HCT116 (cell line): ENCODE data around the gene MCF2L. TPM values are rescaled to one million over a fixed set of nuclear protein-coding genes. Genes with fewer than 3 reads are reported as not detected.

ENCODE experiments used
- ATAC-seq: fragments of 200-7000 bp; cut with Tn5 transposase; 2 replicates; pipeline ENCODE4 v1.9.1; 2020; ENCODE audit warnings: mild to moderate bottlenecking, moderate library complexity
- BruUV-seq: library from RNA; stranded (reverse); fragments of 400-500 nt; replicated peaks from 2 replicates; lab custom pipeline; 2021; lab: Mats Ljungman, UMichigan
- CTCF ChIA-PET: fragments of 300-600 bp; sonication (Branson Sonifier 250); formaldehyde crosslinking; loops from one replicate; lab custom pipeline; 2021; ENCODE audit warnings: antibody characterized with exemption; lab: Charles Lee
- POLR2A ChIA-PET: fragments of 300-600, 350-600 bp; sonication (Branson Sonifier 250); formaldehyde crosslinking; loops from one replicate; lab custom pipeline; 2021; ENCODE audit warnings: antibody characterized with exemption; lab: Charles Lee
- RAD21 ChIA-PET, 2 experiments: fragments of 300-600 bp; sonication (Branson Sonifier 250); formaldehyde crosslinking; loops; one replicate each; lab custom pipeline; 2023; ENCODE audit warnings: low total read pairs in 2 of 2; ENCODE audit not compliant: uncharacterized antibody in 2 of 2, unreplicated experiment in 2 of 2, low non-redundant PET in 1 of 2; lab: Charles Lee
- DNase-seq: peaks from one replicate; pipeline ENCODE4 v3.0.0-alpha.2; 2010; ENCODE audit warnings: low read depth, low spot score
- H2AFZ ChIP-seq: fragments of 200-600 bp; shearing (Covaris generic), sonication (generic); 2 replicates; pipeline ENCODE4 v1.6.1; 2017; ENCODE audit warnings: low read depth, mixed run types, mixed read lengths, antibody characterized with exemption, low read length; ENCODE audit not compliant: poor library complexity, severe bottlenecking
- H3K27ac ChIP-seq: 2 replicates; pipeline ENCODE4 v1.5.1; 2012; ENCODE audit warnings: low read depth, low read length
- H3K27me3 ChIP-seq: fragments of 200-600 bp; sonication (generic); 2 replicates; pipeline ENCODE4 v1.6.1; 2016; ENCODE audit warnings: mixed run types, low read length, mixed read lengths; ENCODE audit not compliant: insufficient read depth
- H3K36me3 ChIP-seq, 2 experiments: fragments of 200-500 bp in 1 of 2; fragments of 200-600 bp in 1 of 2; sonication (Bioruptor generic) in 1 of 2; sonication (generic) in 1 of 2; 2 replicates each; pipeline versions ENCODE4 v1.5.1 to v1.6.1; 2014 to 2016; ENCODE audit warnings: low read length in 2 of 2, inconsistent platforms in 1 of 2, mixed read lengths in 1 of 2, mixed run types in 1 of 2; ENCODE audit not compliant: insufficient read depth in 2 of 2, control insufficient read depth in 1 of 2
- H3K4me1 ChIP-seq, 2 experiments: fragments of 200-600 bp in 1 of 2; sonication (generic) in 1 of 2; 2 replicates each; pipeline versions ENCODE4 v1.5.1 to v1.6.1; 2012 to 2017; ENCODE audit warnings: low read length in 2 of 2, inconsistent platforms in 1 of 2, mild to moderate bottlenecking in 1 of 2, mixed read lengths in 1 of 2, mixed run types in 1 of 2, moderate library complexity in 1 of 2; ENCODE audit not compliant: insufficient read depth in 2 of 2, control insufficient read depth in 1 of 2
- H3K4me2 ChIP-seq: fragments of 200-600 bp; sonication (generic); 2 replicates; pipeline ENCODE4 v1.6.1; 2017; ENCODE audit warnings: mixed run types, low read length, mixed read lengths
- H3K4me3 ChIP-seq, 2 experiments: fragments of 200-600 bp in 1 of 2; sonication (generic) in 1 of 2; replicated peaks in 1 of 2; 2 replicates each; pipeline ENCODE4 v1.5.1; 2011 to 2016; ENCODE audit warnings: low read length in 2 of 2, control low read depth in 1 of 2, low read depth in 1 of 2, mild to moderate bottlenecking in 1 of 2, mixed read lengths in 1 of 2, mixed run types in 1 of 2
- H3K79me2 ChIP-seq: fragments of 200-600 bp; sonication (generic); 2 replicates; pipeline ENCODE4 v1.6.1; 2017; ENCODE audit warnings: mild to moderate bottlenecking, mixed run types, low read length, moderate library complexity, mixed read lengths; ENCODE audit not compliant: insufficient read depth
- H3K9ac ChIP-seq: fragments of 200-600 bp; sonication (generic); 2 replicates; pipeline ENCODE4 v1.6.1; 2016; ENCODE audit warnings: low read length, mixed read lengths
- H3K9me2 ChIP-seq: fragments of 200-600 bp; sonication (generic), shearing (Covaris generic); 2 replicates; pipeline ENCODE4 v1.6.1; 2017; ENCODE audit warnings: mixed run types, mild to moderate bottlenecking, moderate library complexity; ENCODE audit not compliant: insufficient read depth
- H3K9me3 ChIP-seq, 2 experiments: fragments of 200-500 bp in 1 of 2; fragments of 200-600 bp in 1 of 2; sonication (Bioruptor generic) in 1 of 2; sonication (generic) in 1 of 2; 2 replicates each; pipeline ENCODE4 v1.6.1; 2014 to 2017; ENCODE audit warnings: low read length in 2 of 2, mixed read lengths in 2 of 2, inconsistent platforms in 1 of 2, low read depth in 1 of 2, mild to moderate bottlenecking in 1 of 2, mixed run types in 1 of 2, moderate library complexity in 1 of 2; ENCODE audit not compliant: control insufficient read depth in 1 of 2, insufficient read depth in 1 of 2
- H4K20me1 ChIP-seq: fragments of 200-600 bp; sonication (generic), shearing (Covaris generic); 2 replicates; pipeline ENCODE4 v1.6.1; 2017; ENCODE audit warnings: mixed run types, mild to moderate bottlenecking, moderate library complexity; ENCODE audit not compliant: insufficient read depth
- ATF3 ChIP-seq: IDR thresholded peaks from 2 replicates; pipeline ENCODE4 v1.6.1; 2012
- CBX3 ChIP-seq: IDR thresholded peaks from 2 replicates; pipeline ENCODE4 v1.6.1; 2012; ENCODE audit warnings: low read depth
- EGR1 ChIP-seq: IDR thresholded peaks from 2 replicates; pipeline ENCODE4 v1.6.1; 2012; ENCODE audit warnings: low read depth
- EZH2 ChIP-seq: fragments of 200-600 bp; sonication (generic); IDR thresholded peaks from 2 replicates; pipeline ENCODE4 v1.6.1; 2017; ENCODE audit warnings: antibody characterized with exemption, mixed run types
- JUND ChIP-seq: IDR thresholded peaks from 2 replicates; pipeline ENCODE4 v1.6.1; 2012
- SRF ChIP-seq: IDR thresholded peaks from 2 replicates; pipeline ENCODE4 v1.6.1; 2012; ENCODE audit warnings: low read depth
- TCF7L2 ChIP-seq: IDR thresholded peaks from 2 replicates; pipeline ENCODE4 v1.7.0; 2011; ENCODE audit warnings: borderline replicate concordance, inconsistent platforms; ENCODE audit not compliant: insufficient read depth, insufficient read length; ENCODE audit errors: extremely low read depth
- YY1 ChIP-seq: IDR thresholded peaks from 2 replicates; pipeline ENCODE4 v1.6.1; 2011; ENCODE audit warnings: low read length, low read depth, moderate library complexity, mild to moderate bottlenecking; ENCODE audit not compliant: insufficient replicate concordance; ENCODE audit errors: extremely low read depth
- ZBTB33 ChIP-seq: IDR thresholded peaks from 2 replicates; pipeline ENCODE4 v1.6.1; 2011; ENCODE audit warnings: mild to moderate bottlenecking, low read length, moderate library complexity; ENCODE audit not compliant: insufficient replicate concordance; ENCODE audit errors: extremely low read depth
- intact Hi-C: fragments of 100-400 bp; cut with micrococcal nuclease; formaldehyde crosslinking; loops from 2 replicates; pipeline ENCODE4 v1.10.0; 2022
- total RNA-seq: library from RNA; stranded (reverse); gene quantifications from one replicate; pipeline ENCODE4 v1.2.1, GENCODE V29; 2021; ENCODE audit not compliant: unreplicated experiment

MCF2L gene
- total RNA-seq, 1 experiment from 2014 or later: 19.3 TPM

GRCh38 chr13:113080361-113080831, 111.4 kb downstream of the MCF2L start:
- H3K27ac ChIP-seq: no peak overlapping the region
- H3K4me2 ChIP-seq: no peak overlapping the region
- no peaks in the 10 kb centered on the region for H4K20me1 ChIP-seq
- H3K9ac ChIP-seq: no peak overlapping the region
- BruUV-seq: no TSS peak
- TF ChIP-seq JUND (no peak), ZBTB33 (no peak), ATF3 (no peak), EGR1 (no peak), SRF (no peak), YY1 (no peak), EZH2 (no peak), TCF7L2 (no peak), CBX3 (no peak)
- no peak for ATAC-seq
- no peak for DNase-seq
- RAD21 ChIA-PET: no interaction called here
- peaks cover 7 to 11% of the 10 kb centered on the region in 2 experiments; a peak in 3 of 4 replicates for H3K4me1 ChIP-seq
- H3K9me3 ChIP-seq: no peaks in the 10 kb centered on the region
- CTCF ChIA-PET: no interaction called here
- intact Hi-C loops: loop anchor here (10.0 kb wide), 1 partner anchor 74 kb away; the partner anchor contains the start of gene PROZ
- no peak overlapping the region for H3K4me3 ChIP-seq
- no peaks in the 10 kb centered on the region for H3K9me2 ChIP-seq
- no peaks in the 10 kb centered on the region for H3K36me3 ChIP-seq
- no peaks in the 10 kb centered on the region for H3K79me2 ChIP-seq
- no peak overlapping the region for H2AFZ ChIP-seq
- POLR2A ChIA-PET: no interaction called here
- H3K27me3 ChIP-seq: no peaks in the 10 kb centered on the region
